ENCODE data around the gene SLC30A5. TPM values are rescaled to one million over a fixed set of nuclear protein-coding genes. Genes with fewer than 3 reads are reported as not detected.
A peak's percentile ranks its signal among the peaks of the same experiment; 100 is the strongest.

SLC30A5 gene
- polyA plus RNA-seq, 1 donor (not counting 4 experiments of a cell fraction or from before 2014, with no cell fraction given), result 43.4 TPM

DNA sequence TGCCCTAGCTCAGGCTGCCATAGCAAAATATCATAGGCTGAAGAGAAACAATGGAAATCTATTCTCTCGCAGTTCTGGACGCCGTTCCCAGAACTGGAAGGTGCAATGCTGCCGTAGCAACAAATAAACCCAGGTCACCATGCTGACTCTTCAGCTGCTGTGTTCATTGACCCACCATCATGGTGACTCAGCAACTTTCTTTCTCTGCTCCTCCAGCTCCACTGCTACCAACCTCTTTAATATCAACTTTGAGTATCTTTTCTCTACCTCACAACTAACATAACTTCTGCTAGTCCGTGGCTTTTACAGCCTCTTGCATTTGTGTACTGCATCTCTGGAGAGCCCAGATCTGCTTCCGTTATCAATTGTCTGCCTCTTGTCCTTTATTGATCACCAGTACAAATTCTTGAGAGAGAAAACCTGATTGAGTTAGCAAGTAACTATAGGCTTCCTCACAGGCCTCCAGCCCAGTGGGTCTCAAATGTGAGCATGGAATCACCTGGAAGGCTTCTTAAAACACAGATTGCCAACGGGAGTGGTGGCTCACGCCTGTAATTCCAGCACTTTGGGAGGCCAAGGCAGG is 47.3 kb upstream of the SLC30A5 start:
- TF ChIP-seq EZH2 (IDR thresholded peaks at IDR 0.05; ENCODE audit: low read length), result no peak
- TF ChIP-seq, protein P1, sequence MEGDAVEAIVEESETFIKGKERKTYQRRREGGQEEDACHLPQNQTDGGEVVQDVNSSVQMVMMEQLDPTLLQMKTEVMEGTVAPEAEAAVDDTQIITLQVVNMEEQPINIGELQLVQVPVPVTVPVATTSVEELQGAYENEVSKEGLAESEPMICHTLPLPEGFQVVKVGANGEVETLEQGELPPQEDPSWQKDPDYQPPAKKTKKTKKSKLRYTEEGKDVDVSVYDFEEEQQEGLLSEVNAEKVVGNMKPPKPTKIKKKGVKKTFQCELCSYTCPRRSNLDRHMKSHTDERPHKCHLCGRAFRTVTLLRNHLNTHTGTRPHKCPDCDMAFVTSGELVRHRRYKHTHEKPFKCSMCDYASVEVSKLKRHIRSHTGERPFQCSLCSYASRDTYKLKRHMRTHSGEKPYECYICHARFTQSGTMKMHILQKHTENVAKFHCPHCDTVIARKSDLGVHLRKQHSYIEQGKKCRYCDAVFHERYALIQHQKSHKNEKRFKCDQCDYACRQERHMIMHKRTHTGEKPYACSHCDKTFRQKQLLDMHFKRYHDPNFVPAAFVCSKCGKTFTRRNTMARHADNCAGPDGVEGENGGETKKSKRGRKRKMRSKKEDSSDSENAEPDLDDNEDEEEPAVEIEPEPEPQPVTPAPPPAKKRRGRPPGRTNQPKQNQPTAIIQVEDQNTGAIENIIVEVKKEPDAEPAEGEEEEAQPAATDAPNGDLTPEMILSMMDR (optimal IDR thresholded peaks at IDR 0.05 in 1 of 3, IDR thresholded peaks at IDR 0.05 in 1 of 3, conservative IDR thresholded peaks at IDR 0.05 in 1 of 3; ENCODE audit: extremely low read depth in 1 of 3, insufficient read depth in 2 of 3, low read length in 3 of 3), result no peak
- peak overlapping the region; percentile 16 for H2AFZ ChIP-seq (ENCODE audit: control insufficient read depth, low read length)
- no peaks in the 10 kb centered on the region for H3K36me3 ChIP-seq (ENCODE audit: control insufficient read depth in 2 of 2, extremely low read depth in 1 of 2, insufficient read depth in 2 of 2, low read length in 2 of 2)
- no peaks in the 10 kb centered on the region for H3K27me3 ChIP-seq (ENCODE audit: control insufficient read depth, extremely low read depth, insufficient read depth, low read length)
- no peak overlapping the region for H3K27ac ChIP-seq (ENCODE audit: control insufficient read depth, insufficient read depth, low read length)
- peaks cover 3% of the 10 kb centered on the region for H3K4me1 ChIP-seq (ENCODE audit: control insufficient read depth, extremely low read depth, insufficient read depth, low read length)
- dilution Hi-C loops (cut with MboI; ENCODE audit: extremely low pct_ligation_motif_present, low sequenced_read_pairs), result no loop called here
- no peaks in the 10 kb centered on the region for H4K20me1 ChIP-seq (ENCODE audit: control insufficient read depth, extremely low read depth, insufficient read depth, low read length)
- no peak overlapping the region for H3K9ac ChIP-seq (ENCODE audit: control insufficient read depth, extremely low read depth, insufficient read depth, low read length)
- FAIRE-seq (peak; percentile 49), DNase-seq (ENCODE audit: low read depth, low spot score) (no peak)
- no peaks in the 10 kb centered on the region for H3K79me2 ChIP-seq (ENCODE audit: control insufficient read depth, insufficient read depth, low read length)
- no peaks in the 10 kb centered on the region for H3K9me1 ChIP-seq (ENCODE audit: control insufficient read depth, extremely low read depth, insufficient read depth, low read length)
- no peaks in the 10 kb centered on the region for H3K9me3 ChIP-seq (ENCODE audit: control insufficient read depth, low read depth, low read length)
- no peak overlapping the region for H3K4me3 ChIP-seq (ENCODE audit: control insufficient read depth in 2 of 3, extremely low read depth in 1 of 3, insufficient read depth in 2 of 3, low read depth in 1 of 3, low read length in 3 of 3)
- H3K4me2 ChIP-seq (ENCODE audit: control insufficient read depth, extremely low read depth, insufficient read depth, low read depth, low read length), result no peak overlapping the region

DNA sequence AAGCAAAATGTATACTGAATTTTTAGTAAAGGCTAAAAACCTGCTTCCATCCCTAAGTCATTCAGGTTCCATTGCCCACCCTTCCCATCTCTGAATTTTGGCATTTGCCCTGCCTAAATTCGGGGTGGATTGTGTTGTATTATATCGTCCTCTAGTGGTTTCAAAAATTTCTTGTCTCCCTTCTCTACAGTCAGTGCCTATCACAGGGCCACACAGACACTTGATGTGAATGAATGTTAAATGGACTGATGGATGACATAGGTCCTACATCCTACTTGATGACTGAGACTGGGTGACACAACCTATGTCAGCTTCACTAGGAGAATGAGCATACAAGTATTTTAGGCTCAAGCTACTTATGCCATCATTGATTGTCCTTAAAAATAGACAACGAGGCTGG is 45.6 kb upstream of the SLC30A5 start:
- Histone ChIP-seq H3K27me3 (ENCODE audit: control insufficient read depth, extremely low read depth, insufficient read depth, low read length) (no peaks in the 10 kb centered on the region), H2AFZ (ENCODE audit: control insufficient read depth, low read length) (no peak overlapping the region), H3K79me2 (ENCODE audit: control insufficient read depth, insufficient read depth, low read length) (no peaks in the 10 kb centered on the region), H3K4me2 (ENCODE audit: control insufficient read depth, extremely low read depth, insufficient read depth, low read depth, low read length) (no peak overlapping the region), H3K9ac (ENCODE audit: control insufficient read depth, extremely low read depth, insufficient read depth, low read length) (no peak overlapping the region), H3K4me3 (ENCODE audit: control insufficient read depth in 2 of 3, extremely low read depth in 1 of 3, insufficient read depth in 2 of 3, low read depth in 1 of 3, low read length in 3 of 3) (no peak overlapping the region), H3K4me1 (ENCODE audit: control insufficient read depth, extremely low read depth, insufficient read depth, low read length) (no peaks in the 10 kb centered on the region), H3K9me1 (ENCODE audit: control insufficient read depth, extremely low read depth, insufficient read depth, low read length) (no peaks in the 10 kb centered on the region), H3K9me3 (ENCODE audit: control insufficient read depth, low read depth, low read length) (no peaks in the 10 kb centered on the region), H4K20me1 (ENCODE audit: control insufficient read depth, extremely low read depth, insufficient read depth, low read length) (no peaks in the 10 kb centered on the region), H3K36me3 (ENCODE audit: control insufficient read depth in 2 of 2, extremely low read depth in 1 of 2, insufficient read depth in 2 of 2, low read length in 2 of 2) (no peaks in the 10 kb centered on the region), H3K27ac (ENCODE audit: control insufficient read depth, insufficient read depth, low read length) (no peak overlapping the region)
- DNase-seq (ENCODE audit: low read depth, low spot score), result no peak
- FAIRE-seq, result no peak
- TF ChIP-seq, protein P1 (optimal IDR thresholded peaks at IDR 0.05 in 1 of 3, IDR thresholded peaks at IDR 0.05 in 1 of 3, conservative IDR thresholded peaks at IDR 0.05 in 1 of 3; ENCODE audit: extremely low read depth in 1 of 3, insufficient read depth in 2 of 3, low read length in 3 of 3), result peak in 1 of 3 experiments; percentile 34
- TF ChIP-seq EZH2 (IDR thresholded peaks at IDR 0.05; ENCODE audit: low read length), result no peak
- dilution Hi-C loops (cut with MboI; ENCODE audit: extremely low pct_ligation_motif_present, low sequenced_read_pairs), result no loop called here

Measured in keratinocyte (primary cell).